GM19438 (cell line): ENCODE results near the gene ALOXE3.

ENCODE experiments used
- ATAC-seq: cut with Tn5 transposase; IDR thresholded peaks from one replicate; pipeline ENCODE4 v1.9.1; 2021; ENCODE audit warnings: low read depth; ENCODE audit not compliant: unreplicated experiment

The ALOXE3 gene

GRCh38 chr17:8117980-8118768 lies at the start of gene ALOXE3:
TSS of gene ALOXE3 (minus strand) at chr17:8118514. CDS start at chr17:8117990, 524 bp downstream.
- ATAC-seq, result no peak

DNA sequence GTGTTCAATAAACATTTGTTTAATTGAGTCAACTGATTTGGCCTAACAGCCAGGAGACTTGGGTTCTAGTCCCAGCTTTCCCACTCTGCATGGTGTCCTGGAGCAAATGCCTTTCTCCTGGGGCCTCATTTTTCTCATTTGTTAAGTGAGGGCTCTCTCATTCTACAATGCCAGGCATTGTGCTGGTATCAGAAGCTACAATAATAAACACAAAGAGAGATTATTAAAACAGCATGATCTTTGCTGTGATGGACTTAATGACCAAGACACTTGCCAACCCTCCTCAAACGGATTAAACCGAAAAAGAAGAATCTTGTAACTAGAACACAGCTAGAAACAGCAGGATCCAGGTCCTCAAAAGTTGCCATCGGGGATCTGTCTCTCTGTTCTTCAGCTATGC lies 49.2 kb upstream of the ALOXE3 start:
- no peak for ATAC-seq

DNA sequence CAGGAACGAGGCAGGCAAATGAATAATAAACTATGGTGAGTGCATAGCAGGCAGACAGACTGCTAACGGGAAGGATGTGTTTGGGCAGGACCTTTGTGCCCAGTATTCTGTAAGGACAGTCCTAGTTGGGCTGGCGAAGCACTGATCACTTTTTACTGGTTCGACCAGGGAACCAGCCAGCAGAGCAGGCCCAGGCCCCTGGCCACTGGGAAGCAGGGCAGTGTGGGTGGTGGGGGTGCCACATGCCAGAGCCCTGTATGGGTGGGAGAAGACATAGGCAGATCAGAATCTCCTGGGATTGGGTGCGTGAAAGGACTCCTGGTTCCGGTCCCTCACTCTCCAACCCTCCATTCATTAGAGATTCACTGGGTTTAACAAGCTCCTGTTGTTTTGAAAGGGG lies 48.4 kb upstream of the ALOXE3 start:
- no peak for ATAC-seq

DNA sequence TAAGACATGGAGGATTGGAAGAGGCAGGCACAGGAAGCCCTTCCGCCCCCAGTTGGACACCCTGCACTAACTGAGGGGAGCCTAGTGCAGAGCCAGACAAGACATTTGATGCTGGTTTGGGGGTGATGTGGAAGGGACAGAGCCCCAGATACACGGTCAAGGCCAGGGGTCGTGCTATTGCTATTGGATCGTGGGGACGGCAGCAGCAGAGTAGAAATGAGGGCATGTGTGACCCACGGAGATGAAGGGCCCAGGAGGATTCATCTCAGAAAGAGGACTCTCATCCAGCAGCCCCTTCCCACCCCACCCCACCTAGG lies 46.5 kb upstream of the ALOXE3 start:
- no peak for ATAC-seq

DNA sequence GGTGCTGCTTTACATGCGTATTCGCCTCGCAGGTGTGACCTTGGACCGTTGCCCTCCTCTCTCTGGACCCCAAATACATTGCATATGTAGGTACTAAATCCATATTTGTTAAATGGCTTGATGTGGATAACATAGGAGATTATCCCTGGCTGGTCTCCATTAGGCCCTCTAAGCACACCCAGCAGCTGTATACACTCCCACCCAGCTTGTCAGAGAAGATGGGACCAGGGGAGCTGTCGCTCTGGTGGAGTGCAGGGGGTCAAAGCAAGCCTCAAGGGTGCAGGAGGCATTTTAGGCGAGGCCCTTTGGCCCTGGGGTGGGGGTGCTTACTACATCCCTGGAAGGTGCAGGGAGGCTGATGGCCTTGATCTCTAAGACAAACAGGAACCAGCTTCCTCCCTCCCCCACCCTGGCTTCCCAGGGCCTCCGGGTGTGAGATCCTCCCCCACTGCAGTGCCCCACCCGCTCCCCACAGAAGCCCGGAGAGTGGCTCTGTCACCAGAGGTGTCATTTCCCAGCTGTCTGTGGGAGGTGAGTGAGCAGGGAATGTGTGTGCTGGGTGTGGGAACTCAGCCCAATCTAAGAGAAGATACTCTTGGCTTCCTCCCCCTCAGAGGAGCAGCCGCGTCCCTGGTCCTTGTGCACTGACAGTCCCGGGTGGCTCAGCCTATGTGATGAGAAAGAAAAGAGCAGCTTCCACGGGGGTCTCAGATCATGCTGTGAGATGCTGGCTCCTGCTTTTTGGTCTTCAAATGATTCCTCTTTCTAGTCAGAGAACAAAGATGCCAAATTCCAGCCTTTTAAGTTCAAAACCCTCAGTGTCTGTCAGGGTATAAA lies 45.9 kb upstream of the ALOXE3 start:
- ATAC-seq, result no peak

- ATAC-seq, result no peak
These were observed 45.0 kb upstream of the ALOXE3 start for GRCh38 chr17:8162997-8163977.

DNA sequence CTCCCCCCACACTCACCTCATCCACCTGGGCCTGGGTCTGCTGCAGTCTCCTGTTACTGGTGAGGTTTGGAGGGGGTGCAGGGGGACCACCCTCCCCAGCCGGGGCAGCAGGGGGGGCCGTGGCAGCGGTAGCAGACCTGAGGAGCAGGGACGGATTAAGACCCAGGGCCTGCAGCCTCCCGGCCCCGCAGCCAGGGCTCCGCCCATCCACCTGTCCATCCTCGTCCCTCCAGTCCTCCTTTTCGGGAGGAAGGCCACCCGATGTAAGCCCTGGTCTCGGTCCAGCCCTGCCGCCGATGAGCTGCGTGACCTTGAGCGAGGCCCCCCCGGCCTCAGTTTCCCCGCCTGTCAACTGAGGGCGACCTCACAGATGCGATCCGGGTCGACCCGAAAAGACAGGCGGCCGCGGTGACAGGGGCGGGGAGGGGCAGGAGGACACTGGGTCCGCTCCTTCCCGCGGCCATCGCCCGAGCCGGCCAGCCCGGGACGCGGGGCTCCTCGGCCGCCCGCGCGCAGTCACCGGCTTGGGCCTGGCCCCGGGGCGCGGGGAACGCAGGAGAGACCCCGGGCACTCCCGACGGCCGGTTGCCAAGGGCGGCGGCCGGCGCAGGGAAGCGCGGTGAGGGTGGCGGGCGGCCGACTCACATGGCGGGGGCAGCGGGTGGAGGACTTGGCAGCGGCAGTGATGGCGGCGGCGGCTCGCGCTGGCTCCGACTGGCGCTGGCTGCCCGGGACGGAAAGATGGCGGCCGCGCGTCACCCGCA lies 44.1 kb upstream of the ALOXE3 start, which contains the start of gene VAMP2:
Gene VAMP2, minus strand, starts transcription at position 716 of the 764 bp plus-strand sequence. Its CDS starts 69 bp downstream, at position 647.
- no peak for ATAC-seq

GRCh38 chr17:8161289-8162232 lies 43.2 kb upstream of the ALOXE3 start:
- no peak for ATAC-seq

DNA sequence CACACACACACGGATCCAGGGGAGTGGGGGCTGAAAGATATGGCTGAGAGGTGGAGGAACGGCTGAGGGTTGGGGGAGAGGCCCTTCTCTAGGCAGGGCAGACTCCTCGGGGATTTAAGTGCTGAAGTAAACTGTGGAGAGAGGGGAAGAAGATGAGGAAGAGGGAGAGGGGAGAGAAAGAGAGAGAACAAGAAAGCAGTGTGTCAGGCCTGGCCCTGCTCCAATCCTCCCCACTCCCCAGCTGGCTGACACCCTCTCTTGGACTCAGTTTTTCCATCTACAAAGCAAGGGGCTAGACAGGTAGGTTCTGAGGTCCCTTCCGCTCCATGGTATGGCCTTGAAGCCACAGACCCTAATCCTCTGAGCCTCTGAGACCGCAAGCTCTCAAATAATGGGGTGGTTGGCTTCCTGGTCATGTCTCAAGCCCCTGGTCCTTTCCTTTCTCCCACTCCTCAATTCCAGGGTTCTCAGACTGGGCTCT lies 42.5 kb upstream of the ALOXE3 start:
- ATAC-seq, result no peak

GRCh38 chr17:8160224-8160577 lies 41.9 kb upstream of the ALOXE3 start:
- ATAC-seq, result no peak

- no peak for ATAC-seq
These were observed 41.3 kb upstream of the ALOXE3 start for GRCh38 chr17:8159459-8160223.

GRCh38 chr17:8159032-8159400 lies 40.7 kb upstream of the ALOXE3 start:
- ATAC-seq, result no peak

DNA sequence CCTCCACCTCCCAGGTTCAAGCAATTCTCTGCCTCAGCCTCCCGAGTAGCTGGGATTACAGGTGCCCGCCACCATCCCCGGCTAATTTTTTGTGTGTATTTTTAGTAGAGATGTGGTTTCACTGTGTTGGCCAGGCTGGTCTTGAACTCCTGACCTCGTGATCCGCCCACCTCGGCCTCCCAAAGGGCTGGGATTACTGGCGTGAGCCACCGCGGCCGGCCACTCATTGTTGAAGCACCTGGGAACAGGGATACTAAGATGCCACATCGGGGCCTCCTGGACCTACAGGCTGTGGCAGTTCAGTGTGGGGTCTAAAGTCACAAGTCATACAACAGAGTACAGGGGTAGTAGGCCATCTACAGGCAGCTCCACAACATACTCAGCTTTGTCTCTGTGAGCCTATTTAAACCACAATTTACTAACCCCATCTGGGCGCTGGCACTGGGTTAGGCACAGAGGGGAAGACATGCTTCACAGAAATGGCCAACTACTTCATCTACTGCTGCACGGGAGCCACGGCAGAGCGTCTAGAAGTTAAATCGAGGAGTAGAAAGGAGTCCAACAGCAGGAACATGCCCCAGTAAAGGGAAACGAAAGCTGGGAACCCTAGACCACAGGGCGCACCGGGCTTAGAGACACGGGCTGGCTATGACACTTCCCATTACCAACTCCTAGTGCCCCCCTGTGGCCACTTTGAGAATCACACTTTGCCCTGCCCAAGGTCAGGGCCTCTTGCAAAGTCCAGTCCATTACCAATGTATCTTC lies 40.1 kb upstream of the ALOXE3 start:
- ATAC-seq, result no peak

- peak; percentile 68 for ATAC-seq
These were observed 38.1 kb upstream of the ALOXE3 start for GRCh38 chr17:8156246-8156992.

- no peak for ATAC-seq
These were observed 37.6 kb upstream of the ALOXE3 start for GRCh38 chr17:8155996-8156245.

DNA sequence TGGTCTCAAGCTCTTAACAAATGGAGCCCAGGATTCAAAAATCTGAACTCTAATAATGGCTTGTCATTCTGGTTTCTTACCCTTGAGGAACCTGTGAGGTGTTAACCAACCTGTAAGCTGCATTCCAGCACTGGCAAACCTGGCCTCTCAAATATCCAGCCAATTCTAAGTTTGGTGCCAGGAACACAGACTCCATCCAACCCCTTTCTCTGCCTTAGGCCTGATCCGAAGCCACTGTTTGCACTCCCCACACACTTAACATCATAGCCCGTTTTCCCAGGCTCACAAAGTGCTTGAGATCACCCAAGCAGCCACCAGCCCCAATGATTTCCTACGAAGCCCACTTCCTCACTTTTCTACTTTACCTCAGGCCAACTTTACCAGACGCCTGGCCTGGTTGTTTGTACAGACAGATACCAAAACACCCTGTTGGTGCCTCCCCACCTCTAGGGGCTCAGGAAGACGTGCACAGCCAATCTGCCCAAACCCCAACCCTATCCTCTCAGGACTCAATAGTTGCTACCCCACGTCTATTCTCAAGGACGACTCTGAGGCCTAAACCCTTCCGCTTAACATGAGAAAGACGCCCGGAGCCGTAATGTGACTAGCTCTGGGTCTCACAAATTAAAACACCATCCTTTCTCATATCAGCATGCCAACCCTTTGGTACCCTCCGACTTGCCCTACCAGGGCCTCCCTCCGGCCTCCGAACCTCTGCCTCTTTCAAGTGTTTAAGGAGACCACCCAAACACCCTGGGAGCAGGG lies 37.1 kb upstream of the ALOXE3 start:
- ATAC-seq, result no peak
